Endothelial cell (in vitro differentiated cells): Measurements from ENCODE around the gene PPP1R3A. TPM values are rescaled to one million over a fixed set of nuclear protein-coding genes. Genes with fewer than 3 reads are reported as not detected.
"Not testable (repeated sequence)": the region's sequence is repeated elsewhere in the genome, so short reads cannot be mapped to it uniquely, and the experiment has no call there.

Source experiments
- DNase-seq: peaks from one replicate; pipeline ENCODE4 v3.0.0; 2021; ENCODE audit warnings: low spot score
- H3K27ac Mint-ChIP-seq: one replicate; pipeline ENCODE4 v1.8.0; 2021; ENCODE audit warnings: mixed read lengths, inconsistent platforms; ENCODE audit not compliant: unreplicated experiment
- H3K27me3 Mint-ChIP-seq: one replicate; pipeline ENCODE4 v1.8.0; 2021; ENCODE audit warnings: mild to moderate bottlenecking, moderate library complexity, mixed read lengths, inconsistent platforms; ENCODE audit not compliant: unreplicated experiment
- H3K36me3 Mint-ChIP-seq: one replicate; pipeline ENCODE4 v1.8.0; 2021; ENCODE audit warnings: mild to moderate bottlenecking, low read depth, mixed read lengths, inconsistent platforms; ENCODE audit not compliant: unreplicated experiment
- H3K4me1 Mint-ChIP-seq: one replicate; pipeline ENCODE4 v1.8.0; 2021; ENCODE audit warnings: mild to moderate bottlenecking, mixed read lengths, inconsistent platforms; ENCODE audit not compliant: unreplicated experiment
- H3K4me3 Mint-ChIP-seq: one replicate; pipeline ENCODE4 v1.8.0; 2021; ENCODE audit warnings: mild to moderate bottlenecking, mixed read lengths, inconsistent platforms; ENCODE audit not compliant: unreplicated experiment
- H3K9me3 Mint-ChIP-seq: one replicate; pipeline ENCODE4 v1.8.0; 2021; ENCODE audit warnings: mixed read lengths, inconsistent platforms; ENCODE audit not compliant: unreplicated experiment
- CTCF ChIP-seq: fragments of 200-600 bp; sonication (generic); IDR thresholded peaks from one replicate; pipeline ENCODE4 v1.5.0; 2021; ENCODE audit warnings: antibody characterized with exemption; ENCODE audit not compliant: unreplicated experiment
- total RNA-seq: library from RNA; stranded (reverse); fragmentation: NEBNext Ultra II Directional; extraction: Animal tissue kit (Norgen Biotek cat#: 25700); gene quantifications from one replicate; pipeline ENCODE4 v1.2.1, GENCODE V29; 2021; ENCODE audit not compliant: unreplicated experiment

Gene PPP1R3A
- total RNA-seq, 1 donor from 2014 or later = not detected

GRCh38 chr7:113953553-113953952 lies 34.7 kb upstream of the PPP1R3A start:
- Mint-ChIP-seq H3K36me3 (no peaks in the 10 kb centered on the region), H3K9me3 (no peaks in the 10 kb centered on the region), H3K27ac (no peak overlapping the region), H3K4me1 (no peaks in the 10 kb centered on the region), H3K4me3 (no peak overlapping the region), H3K27me3 (peaks cover 2% of the 10 kb centered on the region)
- no peak for DNase-seq
- no peak for TF ChIP-seq CTCF

GRCh38 chr7:113945018-113945938 lies 26.5 kb upstream of the PPP1R3A start:
- TF ChIP-seq CTCF = no peak
- Mint-ChIP-seq H3K27ac (no peak overlapping the region), H3K4me3 (no peak overlapping the region), H3K4me1 (no peaks in the 10 kb centered on the region), H3K9me3 (no peaks in the 10 kb centered on the region), H3K27me3 (peaks cover 1% of the 10 kb centered on the region), H3K36me3 (no peaks in the 10 kb centered on the region)
- no peak for DNase-seq

GRCh38 chr7:113936982-113937381 lies 18.2 kb upstream of the PPP1R3A start:
- Mint-ChIP-seq H3K27ac (no peak overlapping the region), H3K4me1 (no peaks in the 10 kb centered on the region), H3K27me3 (peaks cover 5% of the 10 kb centered on the region), H3K4me3 (no peak overlapping the region), H3K9me3 (peaks cover 5% of the 10 kb centered on the region), H3K36me3 (peaks cover 3% of the 10 kb centered on the region)
- no peak for TF ChIP-seq CTCF
- no peak for DNase-seq

GRCh38 chr7:113936535-113936934 lies 17.7 kb upstream of the PPP1R3A start:
- H3K4me3 Mint-ChIP-seq = no peak overlapping the region
- H3K27me3 Mint-ChIP-seq = peaks cover 6% of the 10 kb centered on the region
- H3K9me3 Mint-ChIP-seq = peaks cover 5% of the 10 kb centered on the region
- DNase-seq = no peak
- no peak for TF ChIP-seq CTCF
- H3K27ac Mint-ChIP-seq = no peak overlapping the region
- peaks cover 3% of the 10 kb centered on the region for H3K36me3 Mint-ChIP-seq
- no peaks in the 10 kb centered on the region for H3K4me1 Mint-ChIP-seq

- H3K4me1 Mint-ChIP-seq, DNase-seq, H3K27me3 Mint-ChIP-seq, H3K9me3 Mint-ChIP-seq, H3K4me3 Mint-ChIP-seq, H3K27ac Mint-ChIP-seq, H3K36me3 Mint-ChIP-seq: not testable (repeated sequence)
These were observed 10.6 kb upstream of the PPP1R3A start for GRCh38 chr7:113929389-113929788.
